ENCODE measurements around the gene CCDC33.

DNA sequence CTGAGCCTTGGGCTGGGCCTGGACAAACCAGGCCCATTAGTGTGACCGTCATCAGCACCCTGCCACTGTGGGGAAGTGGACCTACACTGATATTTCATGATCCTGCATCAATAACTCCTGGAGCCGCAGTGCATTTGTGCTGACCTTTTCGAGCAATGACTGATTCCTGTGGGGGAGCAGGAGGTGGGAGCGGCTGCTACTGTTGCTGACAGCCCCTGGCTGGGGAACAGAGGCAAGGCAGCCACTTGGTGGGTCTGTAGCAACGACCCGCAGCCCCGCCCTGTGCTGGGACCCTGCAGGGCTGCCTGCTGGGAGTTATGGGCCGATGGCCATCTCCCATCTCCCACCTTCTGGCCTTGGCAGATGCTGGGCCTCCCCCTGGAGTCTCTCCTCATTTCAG is 42.1 kb downstream of the CCDC33 start:
- TF ChIP-seq, protein P1, sequence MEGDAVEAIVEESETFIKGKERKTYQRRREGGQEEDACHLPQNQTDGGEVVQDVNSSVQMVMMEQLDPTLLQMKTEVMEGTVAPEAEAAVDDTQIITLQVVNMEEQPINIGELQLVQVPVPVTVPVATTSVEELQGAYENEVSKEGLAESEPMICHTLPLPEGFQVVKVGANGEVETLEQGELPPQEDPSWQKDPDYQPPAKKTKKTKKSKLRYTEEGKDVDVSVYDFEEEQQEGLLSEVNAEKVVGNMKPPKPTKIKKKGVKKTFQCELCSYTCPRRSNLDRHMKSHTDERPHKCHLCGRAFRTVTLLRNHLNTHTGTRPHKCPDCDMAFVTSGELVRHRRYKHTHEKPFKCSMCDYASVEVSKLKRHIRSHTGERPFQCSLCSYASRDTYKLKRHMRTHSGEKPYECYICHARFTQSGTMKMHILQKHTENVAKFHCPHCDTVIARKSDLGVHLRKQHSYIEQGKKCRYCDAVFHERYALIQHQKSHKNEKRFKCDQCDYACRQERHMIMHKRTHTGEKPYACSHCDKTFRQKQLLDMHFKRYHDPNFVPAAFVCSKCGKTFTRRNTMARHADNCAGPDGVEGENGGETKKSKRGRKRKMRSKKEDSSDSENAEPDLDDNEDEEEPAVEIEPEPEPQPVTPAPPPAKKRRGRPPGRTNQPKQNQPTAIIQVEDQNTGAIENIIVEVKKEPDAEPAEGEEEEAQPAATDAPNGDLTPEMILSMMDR (conservative IDR thresholded peaks at IDR 0.05; ENCODE audit: low read depth, low read length): no peak
- no peak for TF ChIP-seq EZH2 (IDR thresholded peaks at IDR 0.05; ENCODE audit: low read length, unreplicated experiment)
- TF ChIP-seq EZH2phosphoT487 (IDR thresholded peaks at IDR 0.05; ENCODE audit: borderline replicate concordance, low read length): no peak

All from PC-3 (cell line).